Chondrocyte (in vitro differentiated cells): ENCODE measurements around the gene RGS10. TPM values are rescaled to one million over a fixed set of nuclear protein-coding genes. Genes with fewer than 3 reads are reported as not detected.

Experiments used
- DNase-seq: peaks from one replicate; pipeline ENCODE4 v3.0.0; 2021; ENCODE audit warnings: mixed read lengths, low spot score
- H3K27ac Mint-ChIP-seq: one replicate; pipeline ENCODE4 v1.8.0; 2021; ENCODE audit warnings: mild to moderate bottlenecking, moderate library complexity, mixed read lengths; ENCODE audit not compliant: unreplicated experiment
- H3K27me3 Mint-ChIP-seq: 2 replicates; pipeline ENCODE4 v1.8.0; 2021; ENCODE audit warnings: low read depth, mixed read lengths
- H3K36me3 Mint-ChIP-seq: 2 replicates; pipeline ENCODE4 v1.8.0; 2021; ENCODE audit warnings: low read depth, mixed read lengths
- H3K4me1 Mint-ChIP-seq: 2 replicates; pipeline ENCODE4 v1.8.0; 2021; ENCODE audit warnings: low read depth, mild to moderate bottlenecking, mixed read lengths
- H3K4me3 Mint-ChIP-seq: one replicate; pipeline ENCODE4 v1.8.0; 2021; ENCODE audit warnings: mild to moderate bottlenecking, moderate library complexity, mixed read lengths; ENCODE audit not compliant: unreplicated experiment
- H3K9me3 Mint-ChIP-seq: 2 replicates; pipeline ENCODE4 v1.8.0; 2021; ENCODE audit warnings: low read depth, mixed read lengths
- total RNA-seq: library from RNA; stranded (reverse); gene quantifications from 3 replicates; pipeline ENCODE4 v1.2.1, GENCODE V29; 2021
- TF ChIP-seq, protein P1 (sequence below): fragments of 200-600 bp; sonication (generic); IDR thresholded peaks from 2 replicates; pipeline ENCODE4 v1.5.0; 2021; ENCODE audit warnings: antibody characterized with exemption, mild to moderate bottlenecking, moderate library complexity

Gene RGS10
- total RNA-seq, 1 donor from 2014 or later: 19.7 TPM

DNA sequence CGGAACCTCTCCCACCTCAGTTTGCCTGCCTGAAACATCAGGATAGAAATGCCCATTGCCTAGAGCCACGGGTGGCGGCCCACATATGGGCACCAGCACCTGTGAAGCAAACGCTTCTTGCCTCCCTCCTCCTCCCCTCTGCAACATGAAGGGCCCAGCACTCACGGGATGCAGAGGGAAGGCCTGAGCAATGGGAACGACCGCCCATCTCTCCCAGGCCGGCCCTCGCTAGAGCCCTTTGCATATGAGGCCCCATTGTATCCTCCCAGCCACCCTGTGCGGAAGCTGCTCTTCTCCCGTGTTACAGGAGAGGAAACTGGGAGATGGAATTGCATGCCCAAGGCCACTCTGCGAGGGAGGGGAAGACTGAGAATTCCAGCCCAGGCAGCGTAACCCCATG, 88.2 kb downstream of the RGS10 start:
- Mint-ChIP-seq H3K4me1 (peaks cover 12% of the 10 kb centered on the region), H3K27ac (no peak overlapping the region), H3K4me3 (no peak overlapping the region), H3K27me3 (no peaks in the 10 kb centered on the region), H3K9me3 (no peaks in the 10 kb centered on the region), H3K36me3 (peaks cover 10% of the 10 kb centered on the region)
- no peak for DNase-seq
- TF ChIP-seq, protein P1, sequence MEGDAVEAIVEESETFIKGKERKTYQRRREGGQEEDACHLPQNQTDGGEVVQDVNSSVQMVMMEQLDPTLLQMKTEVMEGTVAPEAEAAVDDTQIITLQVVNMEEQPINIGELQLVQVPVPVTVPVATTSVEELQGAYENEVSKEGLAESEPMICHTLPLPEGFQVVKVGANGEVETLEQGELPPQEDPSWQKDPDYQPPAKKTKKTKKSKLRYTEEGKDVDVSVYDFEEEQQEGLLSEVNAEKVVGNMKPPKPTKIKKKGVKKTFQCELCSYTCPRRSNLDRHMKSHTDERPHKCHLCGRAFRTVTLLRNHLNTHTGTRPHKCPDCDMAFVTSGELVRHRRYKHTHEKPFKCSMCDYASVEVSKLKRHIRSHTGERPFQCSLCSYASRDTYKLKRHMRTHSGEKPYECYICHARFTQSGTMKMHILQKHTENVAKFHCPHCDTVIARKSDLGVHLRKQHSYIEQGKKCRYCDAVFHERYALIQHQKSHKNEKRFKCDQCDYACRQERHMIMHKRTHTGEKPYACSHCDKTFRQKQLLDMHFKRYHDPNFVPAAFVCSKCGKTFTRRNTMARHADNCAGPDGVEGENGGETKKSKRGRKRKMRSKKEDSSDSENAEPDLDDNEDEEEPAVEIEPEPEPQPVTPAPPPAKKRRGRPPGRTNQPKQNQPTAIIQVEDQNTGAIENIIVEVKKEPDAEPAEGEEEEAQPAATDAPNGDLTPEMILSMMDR: no peak

DNA sequence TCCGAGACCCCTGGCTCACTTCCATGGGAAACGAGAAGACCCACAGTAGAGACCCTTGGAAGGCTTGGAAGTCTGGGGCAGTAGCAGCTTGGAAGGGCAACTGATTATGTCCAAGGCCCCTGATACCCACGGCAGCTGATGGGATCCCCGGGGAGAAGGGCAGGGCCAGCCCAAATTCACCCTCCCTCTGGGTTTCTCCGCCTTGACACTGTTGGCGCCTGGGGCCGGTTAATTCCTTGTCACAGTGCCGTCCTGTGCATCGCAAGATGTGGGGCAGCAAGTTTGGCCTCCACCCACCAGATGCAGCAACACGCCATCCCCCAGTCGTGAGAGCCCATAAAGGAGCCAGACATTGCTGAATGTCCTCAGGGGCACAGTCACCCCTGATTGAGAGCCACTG, 89.2 kb downstream of the RGS10 start:
- Mint-ChIP-seq H3K4me3 (no peak overlapping the region), H3K9me3 (no peaks in the 10 kb centered on the region), H3K27ac (no peak overlapping the region), H3K27me3 (no peaks in the 10 kb centered on the region), H3K4me1 (peaks cover 14% of the 10 kb centered on the region), H3K36me3 (peaks cover 10% of the 10 kb centered on the region)
- DNase-seq: no peak
- TF ChIP-seq, protein P1: no peak

DNA sequence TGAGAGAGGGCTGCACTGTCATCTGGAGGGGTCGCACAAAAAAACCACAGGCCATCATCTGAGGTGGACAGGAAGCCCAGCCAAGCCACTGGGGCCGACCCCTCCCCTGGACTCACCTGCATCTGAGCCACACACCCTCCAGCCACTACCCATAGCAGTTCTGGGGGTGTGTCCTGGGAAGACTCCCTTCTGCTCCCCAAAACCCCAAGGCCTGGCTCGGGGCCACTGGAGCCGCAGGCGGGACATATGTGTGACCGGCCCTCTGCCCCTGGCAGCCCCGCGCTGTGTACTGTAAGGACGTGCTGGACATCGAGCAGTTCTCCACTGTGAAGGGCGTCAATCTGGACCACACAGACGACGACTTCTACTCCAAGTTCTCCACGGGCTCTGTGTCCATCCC, 90.1 kb downstream of the RGS10 start:
- Mint-ChIP-seq H3K9me3 (no peaks in the 10 kb centered on the region), H3K36me3 (peaks cover 10% of the 10 kb centered on the region), H3K27ac (no peak overlapping the region), H3K27me3 (no peaks in the 10 kb centered on the region), H3K4me1 (peaks cover 14% of the 10 kb centered on the region), H3K4me3 (no peak overlapping the region)
- DNase-seq: no peak
- TF ChIP-seq, protein P1: no peak

DNA sequence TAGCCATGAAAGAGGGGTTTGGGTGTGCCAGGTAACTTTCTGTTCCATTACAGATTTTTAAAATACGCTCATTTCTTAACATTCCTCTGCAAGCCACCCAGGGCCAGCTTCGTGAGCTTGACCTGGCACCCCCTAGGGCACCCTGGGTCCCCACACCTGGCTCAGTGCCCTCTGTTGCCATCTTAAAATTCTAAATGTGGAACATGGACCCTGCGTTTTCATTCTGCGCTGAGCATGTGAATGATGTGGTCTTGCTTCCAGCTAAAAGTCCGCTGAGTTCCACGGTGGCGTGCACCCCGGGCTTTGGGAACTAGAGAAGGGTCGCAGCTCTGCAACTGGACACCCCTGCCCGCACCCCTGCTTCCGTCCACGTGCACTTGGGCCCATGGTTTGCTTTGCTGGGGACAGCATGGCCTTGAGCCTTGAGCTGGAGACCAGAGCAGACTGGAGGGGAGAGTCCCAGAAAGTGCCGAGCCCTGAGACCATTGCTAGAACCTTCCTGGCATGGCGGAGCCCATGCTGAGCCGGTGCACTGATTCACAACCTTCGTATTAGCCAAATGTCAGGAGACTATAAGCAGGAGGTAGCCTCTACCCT, 91.1 kb downstream of the RGS10 start:
- H3K9me3 Mint-ChIP-seq: no peaks in the 10 kb centered on the region
- no peaks in the 10 kb centered on the region for H3K27me3 Mint-ChIP-seq
- DNase-seq: no peak
- TF ChIP-seq, protein P1: no peak
- H3K36me3 Mint-ChIP-seq: peaks cover 10% of the 10 kb centered on the region
- H3K4me1 Mint-ChIP-seq: peaks cover 14% of the 10 kb centered on the region
- H3K4me3 Mint-ChIP-seq: no peak overlapping the region
- H3K27ac Mint-ChIP-seq: no peak overlapping the region

DNA sequence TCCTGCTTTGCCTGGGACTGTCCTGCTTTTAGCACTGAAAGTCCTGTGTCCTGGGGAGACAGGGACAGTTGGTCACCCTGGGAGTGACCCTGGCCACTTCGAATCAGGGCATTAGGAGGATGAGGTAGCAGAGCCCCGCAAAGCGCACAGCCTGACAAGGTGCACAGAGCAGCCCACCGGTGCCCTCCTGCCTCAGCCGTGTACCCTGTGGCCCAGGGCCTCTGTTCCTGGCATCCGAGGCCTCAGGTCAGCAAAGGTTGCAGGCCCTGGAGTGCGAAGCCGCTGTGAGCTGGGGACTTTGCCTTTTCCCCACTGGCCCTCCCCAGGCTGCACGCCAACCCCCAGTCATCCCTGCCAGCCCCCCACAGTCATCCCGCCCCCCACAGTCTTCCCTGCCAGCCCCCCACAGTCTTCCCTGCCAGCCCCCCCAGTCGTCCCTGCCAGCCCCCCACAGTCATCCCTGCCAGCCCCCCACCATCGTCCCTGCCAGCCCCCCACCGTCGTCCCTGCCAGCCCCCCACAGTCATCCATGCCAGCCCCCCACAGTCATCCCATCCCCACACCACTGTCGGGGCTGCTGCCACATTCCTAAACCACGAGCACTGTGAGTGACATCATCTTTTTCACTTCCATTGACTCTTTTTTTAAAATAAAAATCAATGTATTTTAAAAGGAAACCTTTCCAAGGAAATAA, 91.8 kb downstream of the RGS10 start:
- Mint-ChIP-seq H3K27me3 (no peaks in the 10 kb centered on the region), H3K27ac (no peak overlapping the region), H3K4me3 (no peak overlapping the region), H3K36me3 (peaks cover 10% of the 10 kb centered on the region), H3K9me3 (no peaks in the 10 kb centered on the region), H3K4me1 (peaks cover 14% of the 10 kb centered on the region)
- no peak for DNase-seq
- TF ChIP-seq, protein P1: no peak

Other genes starting within 250 kb of the RGS10 start
- gene TIAL1, start 54.2 kb upstream of the RGS10 start, total RNA-seq: 128 to 132 TPM (median 128 TPM) in 3 replicates
- 54.0 to 63.6 TPM (median 62.0 TPM) in 3 replicates for gene BAG3, start 108.7 kb upstream of the RGS10 start, total RNA-seq
- 55.7 to 83.1 TPM (median 56.4 TPM) in 3 replicates for gene INPP5F, start 183.3 kb upstream of the RGS10 start, total RNA-seq